ENCODE results near the gene NRG2.

NRG2 gene

DNA sequence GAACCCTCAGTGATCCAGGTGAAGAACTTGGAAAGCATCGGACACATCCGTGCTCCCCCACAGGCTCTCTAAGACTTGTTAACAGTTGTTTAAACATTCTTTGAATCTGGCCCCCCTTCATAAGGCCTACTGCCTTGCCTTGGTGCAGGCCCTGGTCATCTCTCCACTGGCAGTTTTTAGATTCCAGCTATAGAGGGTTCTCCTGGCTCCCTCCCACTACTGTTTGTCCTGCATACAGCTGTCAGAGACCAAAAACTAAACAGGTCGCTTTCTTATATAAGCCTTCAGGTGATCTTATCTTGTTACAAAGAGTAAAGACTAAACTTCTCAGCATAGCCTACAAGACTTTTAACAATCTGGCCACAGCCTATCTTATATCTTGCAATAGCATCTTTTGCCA lies 32.3 kb downstream of the NRG2 start:
- DNase-seq (ENCODE audit: low spot score): no peak

- DNase-seq (ENCODE audit: low spot score): no peak
These were observed 35.8 kb downstream of the NRG2 start for GRCh38 chr5:140007311-140007710.

GRCh38 chr5:140005145-140005591 lies 37.9 kb downstream of the NRG2 start:
- no peak for DNase-seq (ENCODE audit: low spot score)

- no peak for DNase-seq (ENCODE audit: low spot score)
These were observed 38.9 kb downstream of the NRG2 start for GRCh38 chr5:140004174-140004573.

DNA sequence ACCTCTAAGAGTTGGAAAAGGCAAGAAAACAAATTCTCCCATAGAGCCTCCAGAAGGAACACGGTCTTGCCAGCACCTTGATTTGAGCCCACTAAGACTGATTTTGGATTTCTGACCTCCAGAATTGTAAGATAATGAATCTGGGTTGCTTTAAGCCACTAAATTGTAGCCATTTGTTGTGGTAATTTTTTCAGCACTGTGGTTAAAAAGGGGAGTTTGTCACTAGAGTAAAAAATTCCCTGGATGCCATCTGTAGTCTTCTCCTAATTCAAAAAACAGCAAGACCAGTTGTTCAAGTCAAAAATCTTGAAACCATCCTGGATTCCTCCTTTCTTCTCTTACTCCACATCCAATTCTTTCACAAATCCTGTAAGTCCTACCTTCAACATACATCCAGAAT lies 39.6 kb downstream of the NRG2 start:
- no peak for DNase-seq (ENCODE audit: low spot score)

DNA sequence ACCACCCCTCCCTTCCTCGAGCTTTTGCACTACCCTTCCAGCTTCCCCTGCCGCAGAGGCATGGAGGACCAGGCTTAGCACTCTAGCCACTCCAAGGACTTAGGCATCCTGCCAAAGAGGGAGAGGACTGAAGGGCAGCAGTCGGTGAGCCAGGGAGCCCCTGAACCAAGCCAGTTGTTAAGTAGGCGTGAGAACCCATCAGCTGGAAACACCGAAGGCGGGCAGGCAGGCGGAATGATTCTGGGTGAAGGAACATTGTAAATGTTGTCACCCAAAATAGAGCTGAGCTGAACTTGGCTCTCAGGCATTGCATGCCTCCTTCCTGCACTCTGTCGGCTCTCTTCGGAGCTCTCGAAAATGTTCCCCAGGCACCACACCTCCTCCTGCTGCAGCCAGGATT lies 42.8 kb downstream of the NRG2 start:
- DNase-seq (ENCODE audit: low spot score): no peak

DNA sequence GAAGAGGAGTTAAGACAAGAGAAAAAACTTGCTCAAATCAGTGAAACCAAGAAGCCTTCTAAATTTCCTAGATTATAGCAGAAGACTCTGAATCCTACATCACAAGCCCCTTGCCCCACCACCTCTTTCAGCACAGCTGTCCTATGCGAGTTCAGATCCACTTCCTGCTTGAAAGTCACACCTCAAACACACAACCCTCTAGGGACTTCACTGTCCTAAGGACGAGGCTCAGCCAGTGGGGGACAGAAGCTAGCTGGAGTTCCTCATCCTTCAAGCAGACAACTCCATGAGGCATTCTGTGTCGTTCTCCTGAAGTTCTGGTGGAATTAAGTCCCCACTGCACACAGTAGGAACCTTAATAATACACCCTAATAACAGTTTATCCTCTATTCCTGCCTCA lies 44.3 kb downstream of the NRG2 start:
- DNase-seq (ENCODE audit: low spot score): no peak

GRCh38 chr5:139997276-139997675 lies 45.8 kb downstream of the NRG2 start:
- DNase-seq (ENCODE audit: low spot score): no peak

- DNase-seq (ENCODE audit: low spot score): no peak
These were observed 47.2 kb downstream of the NRG2 start for GRCh38 chr5:139995929-139996328.

DNA sequence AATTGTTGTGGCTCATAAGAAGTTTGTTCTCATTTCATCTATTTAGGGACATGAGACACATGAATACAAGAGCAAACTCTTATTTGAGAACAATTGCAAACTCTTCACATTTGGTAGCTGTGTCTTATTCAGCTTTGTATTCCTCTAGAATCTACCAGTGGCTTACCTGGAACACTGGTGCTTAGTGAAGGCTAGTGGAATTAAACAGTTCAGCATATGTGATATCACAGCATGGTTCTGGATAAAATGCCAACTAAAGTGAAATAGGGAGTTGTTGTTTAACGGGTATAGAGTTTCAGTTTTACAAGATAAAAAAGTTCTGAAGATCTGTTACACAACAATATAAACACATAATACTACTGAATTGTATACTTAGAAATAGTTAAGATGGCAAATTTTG lies 48.9 kb downstream of the NRG2 start:
- DNase-seq (ENCODE audit: low spot score): no peak

- DNase-seq (ENCODE audit: low spot score): no peak
These were observed 57.4 kb downstream of the NRG2 start for GRCh38 chr5:139985733-139986132.

DNA sequence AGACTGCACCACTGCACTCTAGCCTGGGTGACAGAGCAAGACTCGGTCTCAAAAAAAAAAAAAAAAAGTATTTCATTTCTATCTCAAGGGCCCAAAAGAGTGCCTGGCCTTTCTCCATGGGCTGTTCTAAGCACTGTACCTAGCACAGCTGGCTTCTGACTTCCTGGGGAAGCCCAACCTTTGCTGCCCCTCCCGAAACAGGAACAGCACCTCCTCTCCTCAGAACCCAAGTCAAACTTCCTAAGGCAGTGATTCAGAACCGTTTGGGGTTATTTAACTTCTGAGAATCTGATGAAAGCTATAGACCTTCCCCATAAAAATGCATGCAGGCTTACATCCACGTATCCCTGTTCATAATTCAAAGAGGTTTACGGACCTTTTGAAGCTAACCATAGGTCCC lies 57.8 kb downstream of the NRG2 start:
- no peak for DNase-seq (ENCODE audit: low spot score)

GRCh38 chr5:139984816-139985215 lies 58.3 kb downstream of the NRG2 start:
- DNase-seq (ENCODE audit: low spot score): no peak

DNA sequence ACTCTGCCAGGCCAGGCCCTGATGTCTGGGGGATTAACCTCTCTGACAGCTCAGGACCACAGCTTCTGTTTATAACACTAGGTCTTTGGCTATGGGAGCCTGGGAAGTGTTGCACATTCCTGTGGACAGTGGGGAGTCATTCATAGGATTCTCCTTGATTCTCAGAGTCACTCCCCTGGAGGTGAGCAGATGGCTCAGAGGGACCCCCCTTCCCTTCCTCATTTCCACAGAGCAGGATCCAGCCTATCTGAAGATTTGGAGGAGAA lies 60.2 kb downstream of the NRG2 start:
- DNase-seq (ENCODE audit: low spot score): no peak

DNA sequence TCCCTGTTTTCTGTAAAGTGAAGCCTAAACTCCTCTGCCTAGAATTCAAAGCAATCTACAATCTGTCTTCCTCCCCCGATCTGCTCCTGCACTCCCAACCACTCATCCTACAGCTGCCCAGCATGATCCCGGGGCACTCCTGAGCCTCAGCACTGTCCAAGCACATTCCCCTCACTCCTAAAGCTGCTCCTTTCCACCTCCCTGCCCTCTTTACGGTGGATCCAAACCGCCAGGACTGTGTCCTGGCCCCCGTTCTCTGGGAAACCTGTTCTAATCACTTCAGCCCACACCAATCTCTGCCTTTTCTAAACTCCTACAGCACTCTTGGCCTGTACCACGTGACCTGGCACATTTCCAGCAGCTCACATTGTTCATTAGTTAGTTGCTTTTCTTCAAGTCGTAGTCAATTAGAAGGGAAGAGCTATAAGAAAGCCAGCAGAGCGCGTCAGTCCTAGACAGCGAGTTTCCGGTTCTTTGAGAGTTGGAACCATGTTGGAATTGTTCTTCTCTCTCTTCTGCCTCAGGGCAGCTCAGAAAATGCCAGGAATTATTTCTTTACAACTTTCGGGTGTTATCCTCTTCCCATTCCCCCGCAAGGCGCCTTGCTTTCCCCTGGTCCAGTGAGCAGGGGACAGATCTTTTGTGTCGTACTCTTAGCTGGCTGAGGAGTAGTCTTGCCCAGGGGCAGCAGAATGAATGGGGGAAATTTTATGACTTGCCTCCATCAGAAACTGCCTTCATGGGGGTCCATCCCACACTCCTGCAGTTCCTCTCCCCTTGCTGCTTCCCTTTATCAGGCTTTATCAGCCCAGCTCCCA lies 60.7 kb downstream of the NRG2 start:
- DNase-seq (ENCODE audit: low spot score): no peak

GRCh38 chr5:139980765-139981164 lies 62.3 kb downstream of the NRG2 start:
- no peak for DNase-seq (ENCODE audit: low spot score)

GRCh38 chr5:139979943-139980342 lies 63.2 kb downstream of the NRG2 start:
- DNase-seq (ENCODE audit: low spot score): no peak

DNA sequence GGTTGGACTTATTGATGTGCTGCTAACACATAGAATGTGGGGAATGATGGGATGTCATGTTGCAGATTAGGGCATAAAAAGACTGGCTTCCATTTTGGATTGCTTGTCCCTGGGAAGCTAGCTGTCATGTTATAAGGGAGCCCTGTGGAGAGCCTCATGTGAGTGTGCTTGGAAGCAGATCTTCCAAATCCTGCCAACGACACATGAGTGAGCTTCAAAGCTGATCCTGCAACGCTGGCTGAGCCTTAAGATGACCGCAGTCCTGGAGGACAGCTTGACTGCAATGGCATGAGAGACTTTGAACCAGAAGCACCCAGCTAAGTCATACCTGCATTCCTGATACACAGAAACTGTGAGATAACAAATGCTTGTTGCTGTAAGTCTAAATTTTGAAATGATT lies 63.6 kb downstream of the NRG2 start:
- no peak for DNase-seq (ENCODE audit: low spot score)

DNA sequence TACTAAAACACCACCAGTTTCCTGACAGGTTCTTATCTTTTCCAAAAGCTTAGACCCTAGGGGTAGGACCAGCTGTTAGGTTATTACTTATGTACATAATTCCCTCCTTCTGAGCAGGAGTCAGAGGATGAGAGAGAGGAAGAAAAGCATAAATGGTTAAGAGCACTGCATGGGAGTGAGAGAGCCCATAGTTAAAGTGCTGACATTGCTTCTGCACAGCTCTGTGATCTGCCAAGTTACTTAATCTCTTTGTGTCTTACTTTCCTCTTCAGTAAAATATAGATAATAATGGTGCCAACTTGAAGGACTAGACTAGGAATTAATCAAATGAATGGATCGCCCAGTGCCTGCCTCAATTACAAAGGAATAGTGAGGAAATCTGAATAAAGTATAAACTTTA lies 66.4 kb downstream of the NRG2 start:
- no peak for DNase-seq (ENCODE audit: low spot score)

DNA sequence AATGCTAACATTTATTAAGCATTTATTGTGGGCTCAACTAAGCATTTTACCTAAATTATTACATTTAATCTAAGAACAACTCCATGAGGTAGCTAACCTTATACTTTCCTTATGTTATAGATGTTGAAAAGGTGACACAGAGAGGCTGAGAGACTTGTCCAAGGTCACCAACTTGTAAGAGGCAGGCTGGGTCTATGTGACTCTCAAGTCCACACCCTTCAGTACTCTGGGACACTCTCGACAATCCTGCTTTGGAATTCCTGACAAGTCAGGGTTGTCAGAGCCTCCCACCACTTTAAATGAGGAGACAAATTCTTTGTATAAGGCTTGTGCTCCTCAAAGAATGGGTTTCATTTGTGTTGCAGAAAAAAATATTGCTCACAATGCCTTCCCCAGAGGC lies 67.2 kb downstream of the NRG2 start:
- DNase-seq (ENCODE audit: low spot score): no peak

DNA sequence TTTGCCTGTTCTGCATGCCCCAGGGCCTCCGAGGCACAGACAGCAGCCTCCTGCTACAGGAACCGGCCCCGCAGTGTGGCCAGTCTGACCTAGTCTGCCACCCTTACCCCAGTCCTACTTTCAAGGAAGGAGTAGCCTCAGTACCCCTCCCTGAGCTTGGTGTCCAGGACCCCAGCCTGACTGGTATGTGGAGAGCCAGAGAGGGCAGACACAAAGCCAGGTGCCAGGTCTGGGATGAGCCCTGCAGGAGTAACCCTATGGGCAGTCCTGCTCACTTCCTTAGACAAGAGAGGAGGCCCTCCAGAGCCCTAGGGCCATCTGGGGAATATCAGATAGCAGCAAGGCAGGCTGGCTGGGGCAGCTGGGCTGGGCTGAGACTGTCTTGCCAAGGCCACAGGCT lies 67.8 kb downstream of the NRG2 start:
- no peak for DNase-seq (ENCODE audit: low spot score)

DNA sequence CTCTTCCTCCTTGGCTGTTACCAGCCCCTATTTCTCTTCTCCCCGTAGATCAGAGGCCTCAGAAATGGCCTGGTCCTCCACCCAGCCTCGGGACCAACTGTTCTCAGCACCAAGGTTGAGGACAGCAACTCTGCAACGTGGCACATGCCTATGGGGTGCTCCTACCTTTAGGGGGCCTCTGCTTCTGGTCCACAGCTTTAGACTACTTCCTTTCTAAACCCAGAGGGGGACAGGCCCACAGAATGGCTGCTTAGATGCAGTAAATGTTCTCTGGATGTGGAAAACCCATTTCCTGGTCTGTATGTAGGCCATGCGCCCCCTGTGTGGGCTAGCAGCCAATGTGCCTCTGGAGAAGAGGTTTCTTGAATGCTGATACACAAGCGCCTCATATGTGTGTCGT lies 68.4 kb downstream of the NRG2 start:
- DNase-seq (ENCODE audit: low spot score): no peak

- DNase-seq (ENCODE audit: low spot score): no peak
These were observed 71.8 kb downstream of the NRG2 start for GRCh38 chr5:139971202-139971725.

- DNase-seq (ENCODE audit: low spot score): no peak
These were observed 73.8 kb downstream of the NRG2 start for GRCh38 chr5:139969318-139969717.
